HG03135 (cell line): ENCODE data around the gene PLXNC1.
A peak's percentile ranks its signal among the peaks of the same experiment; 100 is the strongest.

Source experiments
- ATAC-seq: cut with Tn5 transposase; IDR thresholded peaks from one replicate; pipeline ENCODE4 v1.9.1; 2021; ENCODE audit warnings: mild to moderate bottlenecking, moderate library complexity; ENCODE audit not compliant: unreplicated experiment

PLXNC1 gene

DNA sequence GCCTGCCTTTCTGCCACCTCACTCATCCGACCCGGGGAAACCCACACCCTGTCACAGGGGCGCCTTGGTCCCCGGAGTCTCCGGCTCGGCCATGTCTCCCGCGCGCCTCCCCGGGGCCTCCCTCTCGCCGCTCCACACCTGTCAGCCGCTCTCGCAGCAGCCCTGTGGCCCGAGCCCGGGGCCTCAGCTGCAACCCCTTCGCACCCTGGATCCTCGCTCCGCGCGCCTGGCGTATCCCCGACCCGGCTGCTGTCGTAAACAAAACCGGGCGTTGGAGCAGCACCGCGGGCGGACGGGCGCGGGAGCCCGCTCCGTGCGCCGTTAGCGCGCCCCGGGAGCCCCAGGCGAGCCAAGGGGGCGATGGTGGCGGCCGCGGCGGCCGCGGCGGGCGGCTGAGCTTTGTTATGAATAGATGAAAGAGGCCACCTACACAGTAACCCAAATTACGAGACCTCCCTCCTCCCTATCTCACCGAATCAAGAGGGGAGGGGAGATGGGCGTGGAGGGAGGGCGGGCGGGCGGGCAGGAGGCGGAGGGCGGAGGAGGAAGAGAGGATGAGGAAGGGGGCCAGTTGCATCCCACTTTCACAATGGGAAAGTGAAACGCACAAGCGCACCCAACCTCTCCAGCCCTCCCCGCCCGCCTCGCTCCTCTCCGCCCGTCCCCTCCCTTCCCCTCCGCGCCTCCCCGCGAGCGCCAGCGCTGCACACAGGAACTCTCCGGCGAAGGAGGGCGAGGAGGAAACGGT lies at the start of gene PLXNC1:
Gene PLXNC1, plus strand, starts transcription at position 587 of the 748 bp plus-strand sequence. CDS start 395 bp downstream, outside the sequence.
- ATAC-seq = peak; percentile 31

DNA sequence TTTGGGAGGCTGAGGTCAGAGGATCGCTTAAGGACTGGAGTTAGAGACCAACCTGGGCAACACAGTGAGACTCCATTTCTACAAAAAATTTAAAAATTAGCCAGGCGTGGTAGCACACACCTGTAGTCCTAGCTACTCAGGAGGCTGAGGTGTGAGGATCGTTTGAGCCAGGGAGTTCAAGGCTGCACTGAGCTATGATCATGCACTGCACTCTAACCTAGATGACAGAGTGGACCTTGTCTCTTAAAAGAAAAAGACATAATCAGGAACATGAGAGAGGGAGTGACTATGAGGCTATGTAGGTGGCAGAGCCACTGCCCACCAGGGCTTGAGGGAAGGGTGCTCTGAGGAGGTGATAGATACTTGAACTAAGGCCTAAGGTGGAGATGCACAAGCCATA lies 49.2 kb upstream of the PLXNC1 start:
- no peak for ATAC-seq

DNA sequence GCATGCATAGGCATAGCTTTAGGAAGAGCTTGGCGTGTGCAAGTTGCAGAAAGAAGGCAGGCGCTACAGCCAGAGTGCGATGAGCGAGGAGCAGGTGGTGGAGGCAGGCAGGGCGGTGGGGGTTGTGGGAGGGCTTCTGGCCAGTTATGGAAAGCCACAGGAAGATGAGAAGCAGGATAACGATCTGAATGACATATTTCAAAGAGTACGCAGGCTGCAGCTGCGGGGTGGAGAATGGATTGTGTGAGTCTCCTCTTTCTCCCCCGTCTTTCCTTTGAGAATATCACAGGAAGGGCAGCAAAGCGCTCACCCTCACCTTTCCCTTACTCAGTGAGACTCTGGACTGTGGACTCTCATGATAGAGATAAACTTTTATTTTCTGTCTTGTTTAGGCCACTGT lies 48.7 kb upstream of the PLXNC1 start:
- no peak for ATAC-seq

DNA sequence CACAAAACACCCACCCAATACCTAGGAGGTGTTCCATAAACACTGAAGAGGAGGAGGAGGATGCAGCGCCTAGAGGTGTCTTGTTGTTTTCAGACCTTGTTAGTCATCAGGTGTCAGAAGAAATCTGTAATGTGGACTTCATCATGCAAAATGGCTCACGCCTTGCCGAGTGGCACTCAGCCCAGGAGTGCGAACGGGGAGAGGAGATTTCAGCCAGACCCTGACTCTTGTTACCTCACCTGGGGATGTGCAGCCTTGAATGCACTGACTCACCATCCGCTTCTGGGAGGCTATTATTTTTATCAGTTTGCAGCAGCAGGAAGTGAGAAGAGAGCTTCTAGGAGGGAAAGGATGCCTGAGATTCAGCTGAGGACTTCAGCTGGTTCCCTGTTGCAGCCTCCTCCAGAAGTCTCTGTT lies 48.2 kb upstream of the PLXNC1 start:
- no peak for ATAC-seq

DNA sequence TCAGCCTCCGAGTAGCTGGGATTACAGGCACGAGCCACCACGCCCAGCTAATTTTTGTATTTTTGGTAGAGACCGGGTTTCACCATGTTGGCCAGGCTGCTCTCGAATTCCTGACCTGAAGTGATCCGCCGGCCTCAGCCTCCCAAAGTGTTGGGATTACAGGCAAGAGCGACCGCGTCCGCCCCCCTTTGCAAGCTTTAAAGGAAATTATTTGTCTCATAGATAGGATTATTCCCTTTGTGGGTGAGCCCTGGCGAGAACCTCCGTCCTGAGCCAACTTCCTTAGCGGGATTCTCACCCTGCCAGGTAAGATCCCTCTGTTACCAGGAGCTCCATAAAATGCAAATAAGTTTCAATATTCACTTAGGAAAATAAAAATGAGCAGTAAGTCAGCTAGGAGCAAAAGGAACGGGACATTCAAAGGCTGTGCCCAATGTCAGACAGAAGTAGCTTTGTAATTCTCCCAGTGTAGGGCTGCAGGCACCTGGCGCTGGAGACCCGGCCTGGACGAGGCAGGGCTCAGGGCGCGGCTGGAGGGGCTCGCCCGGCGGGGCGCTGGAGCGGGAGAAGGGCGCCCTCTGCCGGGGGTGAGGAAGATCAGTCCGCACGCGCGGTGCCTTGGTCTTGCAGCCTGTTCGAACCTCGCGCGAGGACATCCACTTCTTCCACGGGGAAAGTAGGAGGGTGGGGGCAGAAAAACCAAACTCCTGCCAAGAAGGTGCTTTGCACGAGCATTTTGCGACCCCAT lies 47.2 kb upstream of the PLXNC1 start:
- ATAC-seq = peak; percentile 60

DNA sequence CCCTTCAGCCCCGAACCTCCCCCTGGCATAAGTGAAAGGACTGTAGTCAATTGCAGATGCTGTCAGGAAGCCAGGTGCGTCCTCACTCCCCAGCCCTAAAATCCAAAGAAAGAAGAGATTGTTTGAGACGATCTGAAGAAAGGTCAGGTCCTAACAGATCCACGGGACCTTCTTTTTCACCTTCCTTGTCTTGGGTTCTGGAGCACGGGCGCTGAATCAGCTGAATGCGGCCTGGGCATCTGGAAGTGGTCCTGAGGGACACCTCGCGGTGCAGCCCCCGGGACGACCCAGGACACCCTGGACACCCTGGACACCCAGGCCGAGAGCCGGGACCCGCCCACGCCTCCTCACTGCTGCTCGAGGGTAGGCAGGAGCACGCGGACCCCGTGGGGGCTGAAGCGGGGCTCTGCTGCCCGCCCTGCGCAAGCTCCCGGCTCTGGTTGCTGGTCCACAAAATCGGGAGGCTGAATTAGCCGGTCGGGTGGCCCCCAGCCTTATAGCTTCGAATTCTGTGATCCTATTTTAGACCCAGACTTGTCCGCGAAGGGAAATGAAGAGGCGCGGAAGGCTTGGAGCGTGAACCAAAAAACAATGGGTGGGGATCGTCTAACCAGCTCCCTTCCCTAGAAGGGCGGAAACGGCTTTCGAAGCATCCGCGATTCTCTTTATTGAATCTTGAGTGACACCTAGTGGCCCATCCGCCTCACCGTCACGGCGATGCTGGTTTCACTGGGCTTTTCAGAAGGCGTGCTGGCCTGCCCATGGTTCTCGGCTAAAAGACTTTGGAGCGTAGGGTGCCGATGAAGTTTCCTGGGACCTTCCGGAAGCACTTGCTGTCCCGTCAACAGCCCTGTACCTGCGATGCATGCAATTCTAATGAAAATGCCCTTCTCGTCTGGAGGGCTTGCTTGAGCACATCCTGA lies 46.4 kb upstream of the PLXNC1 start:
- peak; percentile 84 for ATAC-seq

DNA sequence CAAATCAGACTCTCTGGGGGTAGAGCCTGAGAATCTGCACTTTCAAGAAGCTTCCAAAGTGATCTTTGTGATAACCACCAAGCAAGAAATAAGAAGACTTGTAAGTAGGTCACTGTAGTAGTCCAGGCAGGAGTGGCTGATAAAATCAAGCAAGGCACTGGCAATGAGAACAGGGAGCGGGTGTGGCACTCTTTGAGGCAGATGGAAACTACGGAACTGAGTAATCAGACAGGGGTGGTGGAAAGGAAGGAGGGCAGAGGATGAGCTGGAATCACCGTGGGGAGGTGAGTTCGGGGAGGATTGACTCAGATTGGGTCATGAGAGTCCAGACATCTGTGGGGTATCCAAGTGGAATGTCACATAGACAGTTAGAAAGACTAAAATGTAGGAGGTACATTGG lies 44.4 kb upstream of the PLXNC1 start:
- ATAC-seq = no peak

DNA sequence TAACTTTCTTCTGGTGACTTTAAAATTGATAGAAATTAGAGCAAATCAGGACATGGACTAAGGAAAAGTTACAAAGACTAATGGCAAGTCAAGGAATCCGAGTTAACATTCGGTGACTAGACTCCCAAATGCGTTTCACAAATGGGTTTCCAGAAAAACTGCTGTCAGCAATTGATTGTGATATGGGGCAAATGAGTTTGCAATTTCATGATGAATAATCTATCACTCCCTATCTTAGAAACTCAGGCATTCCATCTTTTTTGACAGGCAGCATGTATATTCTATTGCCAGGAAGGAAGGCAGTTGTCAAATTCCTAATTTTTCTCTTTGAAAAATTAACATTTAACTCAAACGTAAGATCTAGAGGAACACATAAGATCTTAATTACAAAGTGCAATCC lies 40.5 kb upstream of the PLXNC1 start:
- ATAC-seq = no peak

DNA sequence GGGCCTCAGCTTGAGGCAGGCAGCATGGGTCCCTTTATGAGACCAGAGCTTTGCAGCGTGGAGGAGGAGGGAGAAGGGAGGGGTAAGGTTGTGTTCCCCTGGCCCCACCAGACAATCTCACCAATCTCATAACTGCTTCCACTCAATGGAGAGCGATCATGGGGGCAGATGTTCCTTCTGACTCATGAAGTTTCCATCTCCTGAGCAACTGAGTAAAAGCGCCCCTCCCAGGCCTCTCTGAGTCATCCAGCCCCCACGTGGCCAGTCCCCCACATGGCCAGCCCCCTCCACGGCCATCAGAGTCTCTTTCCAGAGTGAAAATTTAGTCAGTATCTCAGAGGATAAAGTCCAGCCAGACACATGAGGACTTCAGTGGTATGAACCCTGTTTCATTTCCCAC lies 39.2 kb upstream of the PLXNC1 start:
- no peak for ATAC-seq

DNA sequence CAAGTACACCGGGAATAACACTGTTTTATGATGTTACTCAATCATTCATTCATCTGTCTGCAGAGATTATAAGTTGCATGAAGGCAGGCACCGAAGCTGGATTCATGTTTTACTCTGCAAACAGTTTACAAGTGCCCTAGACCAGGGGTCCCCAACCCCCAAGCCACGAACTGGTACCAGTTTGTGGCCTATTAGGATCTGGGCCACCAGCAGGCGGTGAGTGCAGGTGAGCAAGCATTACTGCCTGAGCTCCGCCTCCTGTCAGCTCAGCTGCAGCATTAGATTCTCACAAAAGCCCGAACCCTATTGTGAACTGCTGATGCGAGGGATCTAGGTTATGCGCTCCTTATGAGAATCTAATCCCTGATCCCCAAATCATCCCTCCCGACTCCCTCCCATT lies 38.1 kb upstream of the PLXNC1 start:
- ATAC-seq = no peak

DNA sequence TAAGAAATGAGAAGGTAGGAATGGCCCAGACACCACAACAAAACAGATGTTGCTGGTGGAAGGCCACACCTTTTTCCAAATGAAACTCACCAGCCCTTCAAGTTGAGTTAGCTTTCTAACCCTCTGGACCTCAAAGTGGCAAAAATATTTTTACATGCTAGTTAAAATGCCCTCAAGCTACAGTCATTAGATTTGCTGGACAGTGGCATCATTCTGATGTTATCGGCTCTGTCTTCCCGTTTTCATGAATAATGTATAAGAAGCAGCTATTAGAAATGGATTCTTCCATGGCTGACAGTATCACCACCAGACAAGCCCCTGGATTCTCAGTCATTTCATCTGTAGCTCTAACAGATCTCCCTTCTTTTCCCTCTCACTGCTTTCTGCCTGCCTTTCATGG lies 37.1 kb upstream of the PLXNC1 start:
- ATAC-seq = no peak

DNA sequence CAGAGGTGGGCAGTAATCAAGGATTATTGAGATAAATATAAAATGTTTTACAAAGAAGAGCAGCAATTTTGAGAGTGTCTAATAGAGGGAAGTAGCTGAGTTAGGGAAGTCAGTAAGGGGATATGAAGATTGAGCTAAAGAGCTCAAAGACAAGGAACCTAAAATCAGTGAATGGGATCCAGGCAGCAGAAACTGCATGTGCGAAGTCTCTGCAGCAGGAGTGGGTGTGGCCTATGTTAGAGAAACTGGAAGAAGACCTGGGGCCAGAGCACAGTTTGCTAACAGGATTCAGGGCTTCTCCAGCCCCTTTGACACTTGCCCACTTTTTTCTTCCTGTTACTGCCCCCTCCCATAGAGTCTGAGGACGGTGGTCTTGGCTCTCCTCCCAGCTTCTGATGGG lies 36.3 kb upstream of the PLXNC1 start:
- ATAC-seq = no peak

DNA sequence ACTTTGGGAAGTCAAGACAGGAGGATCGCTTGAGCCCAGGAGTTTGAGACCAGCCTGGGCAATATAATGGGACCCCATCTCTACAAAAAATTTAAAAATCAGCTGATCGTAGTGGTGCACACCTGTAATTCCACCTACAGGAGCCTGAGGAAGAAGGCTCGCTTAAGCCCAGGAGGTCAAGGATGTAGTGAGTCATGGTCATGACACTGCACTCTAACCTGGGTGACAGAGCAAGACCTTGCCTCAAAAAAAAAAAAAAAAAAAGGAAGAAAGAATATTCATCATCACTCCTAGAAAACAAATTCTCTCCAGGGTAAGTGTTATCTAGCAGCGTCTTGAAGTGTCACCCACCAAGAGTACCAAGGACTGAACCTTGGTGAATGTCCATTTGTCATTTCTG lies 34.2 kb upstream of the PLXNC1 start:
- ATAC-seq = no peak

DNA sequence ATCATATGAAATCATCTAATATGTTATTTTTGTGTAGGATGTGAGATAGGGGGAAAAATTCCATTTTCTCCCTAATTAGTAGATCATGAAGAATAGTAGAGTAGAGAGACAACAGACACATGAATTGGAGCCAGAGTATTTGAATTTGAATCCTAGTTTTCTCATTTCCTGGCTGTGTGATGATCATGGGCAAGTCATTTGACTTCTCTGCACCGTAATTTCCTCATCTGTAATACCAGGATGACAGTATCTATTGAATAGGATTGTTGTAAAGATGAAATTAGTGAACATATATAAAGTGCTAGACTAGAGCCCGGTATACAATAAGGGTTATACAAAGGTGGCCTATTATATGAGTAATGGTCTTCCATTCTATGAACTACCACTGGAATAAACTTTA lies 32.2 kb upstream of the PLXNC1 start:
- ATAC-seq = no peak

DNA sequence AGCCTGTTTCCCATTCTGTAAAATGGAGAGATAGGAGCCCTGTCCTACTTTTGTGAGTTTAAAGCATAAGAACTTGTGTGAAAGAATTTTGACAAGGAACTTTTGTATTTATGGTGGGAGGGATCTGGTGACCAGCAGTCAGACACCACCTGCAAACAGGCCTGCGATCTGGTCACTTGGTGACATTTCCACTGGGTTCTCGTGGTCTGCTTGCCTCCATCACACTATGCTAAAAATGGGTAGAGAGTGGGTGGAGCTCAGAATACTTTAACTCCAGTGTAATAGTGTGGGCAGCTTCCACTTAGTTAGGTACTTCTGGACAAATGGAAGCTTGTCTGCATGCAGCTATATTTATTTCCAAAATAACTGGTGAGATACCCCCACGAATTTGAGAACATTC lies 26.5 kb upstream of the PLXNC1 start:
- ATAC-seq = no peak

DNA sequence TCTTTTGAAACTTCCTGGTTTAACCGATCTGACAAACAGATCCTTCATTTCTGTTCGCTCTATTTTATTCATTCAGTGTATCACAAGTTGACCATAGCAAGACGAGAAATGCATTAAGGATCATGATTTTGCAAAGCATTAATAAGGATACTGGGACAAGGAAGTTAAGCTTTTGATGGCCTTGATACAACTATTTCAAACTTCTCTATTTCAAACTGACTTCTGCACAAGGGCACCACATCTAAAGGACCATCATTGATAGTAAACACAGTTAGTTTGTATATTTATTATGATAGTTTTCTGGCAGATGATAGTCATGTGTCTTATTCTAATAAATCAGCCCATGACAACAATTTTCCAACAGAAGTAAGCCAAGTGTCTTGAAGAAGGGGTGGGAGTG lies 25.8 kb upstream of the PLXNC1 start:
- ATAC-seq = no peak

DNA sequence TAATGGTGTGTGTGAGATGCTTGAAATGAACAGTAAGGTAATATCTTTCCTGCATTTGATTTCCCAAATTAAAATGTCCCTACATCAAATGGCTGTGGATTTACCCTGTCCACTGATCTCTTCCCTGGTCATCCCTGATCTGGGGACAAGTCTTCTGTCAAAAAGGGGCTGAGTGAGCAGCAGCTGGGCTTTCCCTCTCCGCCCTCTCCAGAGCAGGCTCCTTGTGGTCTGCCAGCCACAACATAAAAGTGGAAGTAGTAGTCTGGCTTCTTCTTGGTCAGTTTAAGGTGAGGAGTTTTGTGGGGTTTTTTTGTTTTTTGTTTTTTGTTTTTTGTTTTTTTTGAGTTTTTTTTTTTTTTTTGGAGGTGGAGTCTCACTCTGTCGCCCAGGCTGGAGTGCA lies 25.2 kb upstream of the PLXNC1 start:
- ATAC-seq = no peak

DNA sequence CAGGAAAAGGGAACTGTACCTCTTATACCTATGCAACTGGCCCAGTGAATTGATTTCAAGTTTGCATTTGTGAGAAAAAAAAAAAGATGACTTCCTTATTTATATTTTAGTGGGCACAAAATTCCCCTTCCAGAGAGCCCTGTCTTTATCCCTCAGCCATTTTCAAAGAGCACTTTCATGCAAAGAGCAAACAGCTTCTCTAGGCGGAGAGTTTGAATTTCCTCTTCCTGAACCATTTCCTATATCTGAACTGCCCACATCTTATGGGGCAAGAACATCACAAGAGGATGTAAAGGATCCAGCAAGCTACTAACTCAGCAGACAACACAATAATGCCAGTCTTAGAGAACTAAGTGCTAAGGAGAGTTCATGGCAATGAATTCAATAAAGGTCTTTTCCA lies 22.3 kb upstream of the PLXNC1 start:
- ATAC-seq = no peak

DNA sequence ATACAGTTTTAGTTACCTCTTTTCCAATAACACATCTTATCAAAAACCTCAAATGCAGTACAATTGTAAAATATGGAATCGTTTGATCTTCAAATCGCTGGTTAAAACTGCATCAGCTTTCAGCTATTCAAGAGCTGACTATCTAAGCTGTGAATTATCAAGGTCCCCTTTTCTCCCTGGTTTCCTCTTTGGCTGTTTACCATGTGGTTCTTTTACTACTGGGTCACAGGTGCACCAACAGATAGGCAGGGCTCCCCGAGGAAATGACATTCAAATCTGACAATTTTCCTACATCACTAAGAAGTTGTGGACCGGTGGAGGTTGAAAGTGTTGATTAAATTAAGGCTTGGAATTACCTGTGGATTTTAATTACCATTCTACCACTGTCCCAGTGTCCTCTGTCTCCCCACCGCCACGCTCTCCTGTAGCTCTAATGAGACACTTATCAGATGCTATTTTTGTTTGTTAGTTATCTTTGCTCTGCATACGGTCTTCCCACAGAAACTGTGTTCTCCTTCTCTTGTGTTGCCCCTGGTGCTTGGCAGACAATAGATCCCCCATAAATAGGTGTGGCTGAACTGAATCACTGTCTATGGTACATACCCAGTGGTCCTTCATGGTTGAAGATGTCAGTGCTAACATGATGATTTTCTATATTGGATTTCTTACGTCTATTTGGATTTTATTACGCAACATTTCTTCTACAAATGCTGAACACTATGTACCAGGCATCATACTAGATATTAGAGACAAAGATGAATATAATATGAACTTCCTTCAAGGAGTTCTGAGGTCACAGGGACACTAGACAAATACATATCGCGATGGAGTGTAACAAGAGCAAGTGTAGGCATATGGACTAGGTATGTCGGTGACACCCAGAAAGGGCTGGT lies 20.9 kb upstream of the PLXNC1 start:
- ATAC-seq = no peak

DNA sequence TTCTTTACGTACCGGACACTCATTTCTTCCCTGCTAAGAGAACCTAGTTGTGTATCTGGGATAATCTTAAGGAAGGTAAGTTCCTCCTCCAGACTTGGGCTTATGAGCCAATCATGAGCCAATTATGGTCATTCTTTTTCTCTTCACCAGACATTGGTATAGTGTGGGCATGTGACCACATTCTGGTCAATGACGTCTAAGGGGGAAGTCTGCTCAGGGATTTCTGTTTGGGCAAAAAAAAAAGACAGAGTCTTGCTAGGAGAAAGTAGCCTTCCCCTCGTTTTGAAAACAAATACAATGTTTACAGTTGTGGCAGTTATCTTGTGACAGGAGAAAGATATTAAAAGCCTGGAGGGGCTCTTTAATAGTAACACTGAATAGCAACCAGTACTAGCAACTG lies 20.1 kb upstream of the PLXNC1 start:
- no peak for ATAC-seq
